Measurements from ENCODE around the gene PLCZ1.

The PLCZ1 gene

DNA sequence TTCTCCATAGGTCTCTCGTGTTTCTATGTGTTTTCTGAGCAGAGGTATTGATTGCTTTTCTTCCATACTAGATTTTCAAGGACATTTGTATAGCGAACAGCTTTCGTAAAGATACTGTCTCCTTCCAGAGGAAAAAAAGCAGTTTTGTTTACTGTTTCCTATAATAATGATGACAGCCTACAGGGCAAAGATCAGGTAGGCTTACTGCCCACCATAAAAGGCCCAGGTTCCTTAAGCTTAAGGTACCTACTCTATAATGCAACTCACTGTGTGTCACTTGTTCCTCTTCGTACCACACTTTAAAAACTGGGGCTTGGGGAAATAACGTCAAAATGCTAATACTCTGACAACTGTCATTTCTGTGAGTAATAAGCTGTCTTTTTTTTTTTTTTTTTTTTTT is 6.7 kb downstream of the PLCZ1 start:
- no peak overlapping the region for H3K27ac ChIP-seq
- no peaks in the 10 kb centered on the region for H3K36me3 ChIP-seq (replicated peaks)
- TF ChIP-seq, protein P1, sequence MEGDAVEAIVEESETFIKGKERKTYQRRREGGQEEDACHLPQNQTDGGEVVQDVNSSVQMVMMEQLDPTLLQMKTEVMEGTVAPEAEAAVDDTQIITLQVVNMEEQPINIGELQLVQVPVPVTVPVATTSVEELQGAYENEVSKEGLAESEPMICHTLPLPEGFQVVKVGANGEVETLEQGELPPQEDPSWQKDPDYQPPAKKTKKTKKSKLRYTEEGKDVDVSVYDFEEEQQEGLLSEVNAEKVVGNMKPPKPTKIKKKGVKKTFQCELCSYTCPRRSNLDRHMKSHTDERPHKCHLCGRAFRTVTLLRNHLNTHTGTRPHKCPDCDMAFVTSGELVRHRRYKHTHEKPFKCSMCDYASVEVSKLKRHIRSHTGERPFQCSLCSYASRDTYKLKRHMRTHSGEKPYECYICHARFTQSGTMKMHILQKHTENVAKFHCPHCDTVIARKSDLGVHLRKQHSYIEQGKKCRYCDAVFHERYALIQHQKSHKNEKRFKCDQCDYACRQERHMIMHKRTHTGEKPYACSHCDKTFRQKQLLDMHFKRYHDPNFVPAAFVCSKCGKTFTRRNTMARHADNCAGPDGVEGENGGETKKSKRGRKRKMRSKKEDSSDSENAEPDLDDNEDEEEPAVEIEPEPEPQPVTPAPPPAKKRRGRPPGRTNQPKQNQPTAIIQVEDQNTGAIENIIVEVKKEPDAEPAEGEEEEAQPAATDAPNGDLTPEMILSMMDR (IDR thresholded peaks at IDR 0.05; ENCODE audit: low read depth, low read length, missing control alignments): no peak
- no peaks in the 10 kb centered on the region for H3K27me3 ChIP-seq (replicated peaks)
- in situ Hi-C loops (cut with HindIII; ENCODE audit: low pct_ligation_motif_present, low sequenced_read_pairs): no loop called here
- no peak for DNase-seq
- H3K4me3 ChIP-seq (ENCODE audit: low read depth, low read length): no peak overlapping the region

DNA sequence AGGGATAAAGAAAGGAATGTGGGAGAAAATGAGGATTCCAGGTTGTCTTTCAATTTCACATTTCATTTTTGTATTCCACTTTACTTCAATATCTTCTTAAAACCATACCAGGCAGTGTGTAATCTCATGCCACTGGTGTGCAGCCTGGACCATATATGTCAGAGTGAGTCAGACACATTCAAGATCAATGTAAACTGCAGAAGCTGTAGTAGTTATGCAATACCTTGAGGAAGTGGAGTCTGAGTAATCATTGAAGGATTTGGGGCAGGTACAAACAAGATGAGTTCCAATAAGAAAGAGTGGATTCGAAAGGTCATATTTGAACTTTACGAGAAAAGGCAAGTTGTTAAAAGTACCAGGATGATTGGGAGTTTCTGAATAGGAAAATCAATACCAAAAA is 14.1 kb downstream of the PLCZ1 start:
- H3K27ac ChIP-seq: no peak overlapping the region
- no peak overlapping the region for H3K4me3 ChIP-seq (ENCODE audit: low read depth, low read length)
- TF ChIP-seq, protein P1 (IDR thresholded peaks at IDR 0.05; ENCODE audit: low read depth, low read length, missing control alignments): no peak
- DNase-seq: peak; percentile 70
- no peaks in the 10 kb centered on the region for H3K27me3 ChIP-seq (replicated peaks)
- in situ Hi-C loops (cut with HindIII; ENCODE audit: low pct_ligation_motif_present, low sequenced_read_pairs): no loop called here
- H3K36me3 ChIP-seq (replicated peaks): no peaks in the 10 kb centered on the region

DNA sequence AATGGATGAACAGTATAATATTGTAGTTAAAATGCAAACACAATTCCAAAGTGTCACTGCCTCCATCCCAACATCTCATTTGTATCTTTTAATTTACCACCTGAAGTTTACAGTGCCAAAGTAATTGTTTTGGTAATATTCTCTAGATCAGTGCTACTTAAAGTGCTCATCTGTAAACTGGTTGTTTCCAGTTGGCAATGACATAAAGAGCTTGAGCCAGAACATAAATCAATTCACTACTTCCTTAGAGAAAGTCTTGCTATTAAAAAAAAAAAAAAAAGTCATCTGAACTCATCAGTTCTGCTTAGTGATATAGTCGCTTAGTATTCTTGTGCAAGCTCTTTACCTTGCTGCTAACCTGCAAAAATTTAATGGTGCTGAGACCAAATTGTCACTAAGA is 16.4 kb downstream of the PLCZ1 start:
- TF ChIP-seq, protein P1 (IDR thresholded peaks at IDR 0.05; ENCODE audit: low read depth, low read length, missing control alignments): no peak
- DNase-seq: no peak
- Histone ChIP-seq H3K27ac (no peak overlapping the region), H3K27me3 (replicated peaks) (no peaks in the 10 kb centered on the region), H3K4me3 (ENCODE audit: low read depth, low read length) (no peak overlapping the region), H3K36me3 (replicated peaks) (no peaks in the 10 kb centered on the region)
- in situ Hi-C loops (cut with HindIII; ENCODE audit: low pct_ligation_motif_present, low sequenced_read_pairs): no loop called here

DNA sequence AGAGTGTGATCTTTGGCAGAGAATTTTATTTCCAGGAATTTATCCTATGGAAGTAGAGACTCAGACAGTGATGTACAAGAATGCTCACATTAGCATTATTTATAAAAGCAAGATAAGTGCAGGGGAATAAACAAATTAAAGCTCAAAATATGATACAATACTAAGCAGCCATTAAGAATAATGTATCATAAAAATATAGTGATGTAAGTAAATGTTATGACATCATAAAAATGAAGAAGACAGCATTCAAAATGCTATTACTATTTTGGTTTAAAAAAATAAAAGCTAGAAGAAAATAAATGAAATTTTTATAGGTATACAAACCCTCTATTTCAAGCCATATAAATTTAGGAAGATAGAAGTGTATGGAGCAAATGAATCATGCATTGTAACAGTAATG is 17.1 kb downstream of the PLCZ1 start:
- Histone ChIP-seq H3K4me3 (ENCODE audit: low read depth, low read length) (no peak overlapping the region), H3K27ac (no peak overlapping the region), H3K27me3 (replicated peaks) (no peaks in the 10 kb centered on the region), H3K36me3 (replicated peaks) (no peaks in the 10 kb centered on the region)
- TF ChIP-seq, protein P1 (IDR thresholded peaks at IDR 0.05; ENCODE audit: low read depth, low read length, missing control alignments): no peak
- in situ Hi-C loops (cut with HindIII; ENCODE audit: low pct_ligation_motif_present, low sequenced_read_pairs): no loop called here
- DNase-seq: no peak

DNA sequence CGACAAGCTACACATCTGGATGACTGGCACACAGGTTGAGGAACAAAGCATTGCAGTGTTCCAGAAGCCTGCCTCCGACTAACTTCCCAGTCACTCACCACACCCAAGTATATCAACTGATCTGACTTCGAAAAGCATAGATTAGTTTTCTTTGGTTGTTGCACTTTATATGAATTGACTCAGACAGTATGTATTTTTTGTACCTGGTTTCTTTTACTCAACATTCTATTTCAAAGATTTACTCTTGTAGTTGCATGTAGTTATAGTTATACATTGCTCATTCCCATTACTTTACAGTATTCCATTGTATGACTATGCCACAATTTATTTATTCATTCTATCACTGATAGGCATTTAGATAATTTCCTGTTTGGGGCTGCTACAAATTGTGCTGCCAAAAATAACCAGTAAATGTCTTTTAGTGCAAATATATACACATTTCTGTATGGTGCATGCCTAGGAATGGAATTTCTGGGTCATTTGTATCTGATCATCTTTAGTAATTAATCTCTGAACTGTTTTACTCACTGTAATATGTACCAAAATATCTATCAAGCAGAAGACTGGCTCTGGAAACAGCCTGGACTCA is 17.8 kb downstream of the PLCZ1 start:
- no peaks in the 10 kb centered on the region for H3K27me3 ChIP-seq (replicated peaks)
- in situ Hi-C loops (cut with HindIII; ENCODE audit: low pct_ligation_motif_present, low sequenced_read_pairs): no loop called here
- TF ChIP-seq, protein P1 (IDR thresholded peaks at IDR 0.05; ENCODE audit: low read depth, low read length, missing control alignments): no peak
- H3K4me3 ChIP-seq (ENCODE audit: low read depth, low read length): no peak overlapping the region
- H3K27ac ChIP-seq: no peak overlapping the region
- no peak for DNase-seq
- H3K36me3 ChIP-seq (replicated peaks): no peaks in the 10 kb centered on the region

DNA sequence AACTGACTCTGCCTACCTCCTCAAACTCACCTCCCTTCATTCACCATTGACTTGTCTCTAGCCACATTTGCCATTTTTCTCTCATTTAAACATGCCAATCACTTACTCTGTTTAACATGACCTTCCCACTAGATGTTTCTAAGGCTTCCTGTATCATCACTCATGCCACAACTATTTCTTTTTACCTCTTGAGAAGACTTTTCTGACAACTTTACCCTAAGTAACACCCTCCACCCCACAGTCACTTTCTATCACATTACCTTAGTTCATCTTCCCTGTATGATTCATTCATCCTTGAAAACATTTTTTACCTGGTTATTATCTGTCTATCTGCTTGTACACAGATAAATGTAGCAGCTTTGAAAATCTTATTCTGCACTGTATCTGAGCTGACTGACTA is 19.4 kb downstream of the PLCZ1 start:
- H3K27me3 ChIP-seq (replicated peaks): no peaks in the 10 kb centered on the region
- H3K36me3 ChIP-seq (replicated peaks): no peaks in the 10 kb centered on the region
- in situ Hi-C loops (cut with HindIII; ENCODE audit: low pct_ligation_motif_present, low sequenced_read_pairs): no loop called here
- H3K4me3 ChIP-seq (ENCODE audit: low read depth, low read length): no peak overlapping the region
- TF ChIP-seq, protein P1 (IDR thresholded peaks at IDR 0.05; ENCODE audit: low read depth, low read length, missing control alignments): no peak
- no peak for DNase-seq
- H3K27ac ChIP-seq: no peak overlapping the region

Measured in brain microvascular endothelial cell (primary cell).